ENCODE measurements around the gene XRCC4.

- TF ChIP-seq CTCF (IDR thresholded peaks at IDR 0.05) (no peak), POLR2A (IDR thresholded peaks at IDR 0.05) (no peak)
Observed at GRCh38 chr5:83227611-83228010, 150.3 kb downstream of the XRCC4 start.

All from heart left ventricle (tissue), 13 donors.